ENCODE measurements around the gene ZIC5.

Gene ZIC5

DNA sequence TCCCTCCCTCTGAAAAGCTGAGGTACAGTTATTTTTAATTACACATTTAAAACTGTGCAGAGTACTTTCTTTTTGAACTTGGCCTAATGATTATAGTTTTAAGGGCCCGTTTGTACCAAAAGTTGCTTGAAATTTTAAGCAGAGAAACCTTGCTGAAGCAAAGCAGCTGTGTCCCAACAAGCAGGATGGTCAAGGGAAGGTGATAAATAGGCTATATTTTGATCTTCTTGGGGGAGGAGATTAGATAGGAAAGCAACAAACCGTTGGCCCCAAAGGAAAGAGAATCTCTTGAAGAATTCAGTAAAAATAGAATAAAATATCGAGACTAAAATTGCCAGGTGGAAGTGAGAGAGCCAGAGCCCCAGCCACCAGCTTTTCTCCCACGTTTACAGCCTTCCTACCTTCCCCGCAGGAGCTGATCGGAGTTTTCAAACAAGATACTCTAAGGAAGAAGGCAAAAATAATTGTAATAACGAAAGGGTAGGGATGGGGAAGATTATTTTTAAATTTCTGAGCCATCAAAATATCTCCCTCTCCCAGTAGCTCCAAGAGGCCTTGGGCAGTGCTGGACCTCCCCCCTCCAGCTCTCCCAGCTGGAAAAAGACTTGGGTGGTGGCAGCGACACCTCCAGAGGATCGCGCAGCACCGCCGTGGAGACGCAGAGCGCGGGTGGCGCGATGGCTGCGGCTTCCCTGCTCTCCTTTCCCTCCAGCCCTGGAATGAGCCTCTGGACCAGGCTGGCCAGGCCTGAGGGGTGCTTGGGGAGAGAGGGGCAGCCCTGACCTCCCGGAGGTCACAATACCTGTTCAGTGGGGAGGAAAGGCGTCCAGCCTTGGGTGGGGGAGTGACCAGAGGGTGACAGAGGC, 15.8 kb upstream of the ZIC5 start:
- DNase-seq = no peak

- DNase-seq = no peak
Measured at GRCh38 chr13:99986741-99987140, 15.2 kb upstream of the ZIC5 start.

DNA sequence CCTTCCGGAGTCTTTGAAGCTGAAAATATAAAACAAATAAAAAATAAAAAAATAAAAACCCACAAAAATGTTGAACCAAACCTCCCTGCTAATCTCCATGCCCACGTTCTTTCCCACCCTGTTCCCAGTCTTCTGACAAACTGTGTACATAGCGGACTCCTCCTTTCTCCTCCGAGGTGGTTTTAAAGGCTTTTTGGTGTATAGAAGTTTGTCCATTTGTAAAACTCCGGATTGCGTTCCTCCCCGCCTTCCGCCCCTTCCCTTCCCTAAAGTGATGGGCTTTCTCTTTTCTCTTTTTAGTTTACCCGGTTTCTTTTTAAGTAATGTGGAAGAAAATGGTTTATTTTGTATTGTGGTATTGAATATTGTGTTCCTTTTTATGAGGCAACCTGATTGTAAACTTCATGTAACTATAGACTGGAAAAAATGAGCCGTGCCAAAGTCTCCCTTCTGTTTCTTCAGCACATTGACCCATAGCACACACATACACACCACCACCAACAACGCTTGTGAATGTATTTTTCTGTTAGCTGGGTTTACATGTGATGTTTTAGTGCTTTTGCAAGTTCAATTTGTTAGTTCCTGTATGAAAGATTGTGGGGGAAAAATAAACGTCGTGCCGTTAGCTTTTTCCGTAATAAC, 14.4 kb upstream of the ZIC5 start:
- DNase-seq = no peak

- DNase-seq = no peak
Measured at GRCh38 chr13:99985241-99985874, 13.8 kb upstream of the ZIC5 start.

- no peak for DNase-seq
Measured at GRCh38 chr13:99984461-99985240, 13.1 kb upstream of the ZIC5 start.

DNA sequence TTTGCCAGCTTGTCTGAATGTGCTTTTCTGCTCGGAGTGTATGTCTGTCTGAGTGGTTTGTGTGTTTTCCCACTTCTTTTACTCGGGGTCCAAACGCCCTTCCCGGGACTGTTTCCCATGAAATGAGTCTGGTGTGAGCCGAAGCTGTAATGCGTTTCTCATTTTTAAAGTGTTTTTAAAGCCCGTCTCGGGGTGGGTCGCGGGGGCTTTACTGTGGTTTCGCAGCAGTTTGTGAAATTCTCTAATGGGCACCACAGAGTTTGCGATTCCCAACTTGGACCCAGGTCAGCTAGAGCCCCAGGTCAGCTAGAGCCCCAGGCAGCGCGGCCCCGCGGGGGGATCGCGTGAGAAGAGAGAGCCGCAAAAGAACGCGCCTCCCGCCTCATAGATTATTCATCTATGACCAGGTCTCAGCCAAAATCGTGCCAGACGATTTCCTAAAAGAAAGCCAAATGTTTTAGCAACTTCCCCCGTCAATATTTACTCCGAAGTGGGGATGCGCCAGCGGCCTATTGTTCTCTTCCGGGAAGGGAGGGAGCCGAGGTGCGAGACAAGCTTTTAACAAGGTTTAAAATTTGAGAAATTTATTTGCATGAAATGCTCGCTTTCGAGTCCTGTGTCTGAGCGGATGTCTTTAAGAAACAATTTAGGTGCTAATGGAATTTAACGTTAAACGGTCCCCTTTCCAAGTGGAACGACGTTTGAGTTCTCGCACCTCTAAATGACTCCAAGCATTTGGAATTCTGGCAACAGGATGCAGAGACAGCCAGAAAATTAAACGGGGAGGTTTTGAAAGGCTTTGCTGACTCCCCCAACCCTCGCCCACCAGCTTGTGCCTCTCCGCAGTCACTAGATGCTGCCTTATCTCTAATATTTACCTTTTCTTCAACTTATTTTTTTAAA, 12.2 kb upstream of the ZIC5 start:
- no peak for DNase-seq

DNA sequence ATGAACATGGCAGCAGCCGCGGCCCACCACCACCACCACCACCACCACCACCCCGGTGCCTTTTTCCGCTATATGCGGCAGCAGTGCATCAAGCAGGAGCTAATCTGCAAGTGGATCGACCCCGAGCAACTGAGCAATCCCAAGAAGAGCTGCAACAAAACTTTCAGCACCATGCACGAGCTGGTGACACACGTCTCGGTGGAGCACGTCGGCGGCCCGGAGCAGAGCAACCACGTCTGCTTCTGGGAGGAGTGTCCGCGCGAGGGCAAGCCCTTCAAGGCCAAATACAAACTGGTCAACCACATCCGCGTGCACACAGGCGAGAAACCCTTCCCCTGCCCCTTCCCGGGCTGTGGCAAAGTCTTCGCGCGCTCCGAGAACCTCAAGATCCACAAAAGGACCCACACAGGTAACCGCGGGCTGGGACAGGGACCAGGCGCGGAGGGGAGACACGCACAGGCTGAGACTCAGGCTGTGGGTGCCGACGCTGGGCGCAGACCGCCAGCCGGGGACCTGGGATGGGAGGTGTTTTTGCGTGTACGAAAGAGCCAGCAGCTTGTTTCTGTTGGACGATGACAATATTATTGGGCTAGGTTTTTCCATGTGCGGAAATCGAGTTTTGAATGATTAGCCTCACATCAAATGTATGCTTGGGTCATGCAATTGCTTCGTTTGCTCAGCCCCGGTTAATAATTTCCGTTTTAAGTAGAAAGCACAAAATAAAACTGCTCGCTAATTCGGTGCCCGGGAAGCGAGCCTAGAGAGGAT, 11.3 kb upstream of the ZIC5 start:
- DNase-seq = no peak

DNA sequence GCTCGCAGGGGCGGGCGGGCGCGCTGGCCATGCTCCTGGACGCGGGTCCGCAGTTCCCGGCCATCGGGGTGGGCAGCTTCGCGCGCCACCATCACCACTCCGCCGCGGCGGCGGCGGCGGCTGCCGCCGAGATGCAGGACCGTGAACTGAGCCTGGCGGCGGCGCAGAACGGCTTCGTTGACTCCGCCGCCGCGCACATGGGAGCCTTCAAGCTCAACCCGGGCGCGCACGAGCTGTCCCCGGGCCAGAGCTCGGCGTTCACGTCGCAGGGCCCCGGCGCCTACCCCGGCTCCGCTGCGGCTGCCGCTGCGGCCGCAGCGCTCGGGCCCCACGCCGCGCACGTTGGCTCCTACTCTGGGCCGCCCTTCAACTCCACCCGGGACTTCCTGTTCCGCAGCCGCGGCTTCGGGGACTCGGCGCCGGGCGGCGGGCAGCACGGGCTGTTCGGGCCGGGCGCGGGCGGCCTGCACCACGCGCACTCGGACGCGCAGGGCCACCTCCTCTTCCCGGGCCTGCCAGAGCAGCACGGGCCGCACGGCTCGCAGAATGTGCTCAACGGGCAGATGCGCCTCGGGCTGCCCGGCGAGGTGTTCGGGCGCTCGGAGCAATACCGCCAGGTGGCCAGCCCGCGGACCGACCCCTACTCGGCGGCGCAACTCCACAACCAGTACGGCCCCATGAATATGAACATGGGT, 10.6 kb upstream of the ZIC5 start:
- no peak for DNase-seq

- DNase-seq = no peak
Measured at GRCh38 chr13:99981735-99982035, 10.1 kb upstream of the ZIC5 start, which contains the start of gene ZIC2. Gene ZIC2 (plus strand): TSS chr13:99981784. CDS start chr13:99982065, 281 bp downstream.

DNA sequence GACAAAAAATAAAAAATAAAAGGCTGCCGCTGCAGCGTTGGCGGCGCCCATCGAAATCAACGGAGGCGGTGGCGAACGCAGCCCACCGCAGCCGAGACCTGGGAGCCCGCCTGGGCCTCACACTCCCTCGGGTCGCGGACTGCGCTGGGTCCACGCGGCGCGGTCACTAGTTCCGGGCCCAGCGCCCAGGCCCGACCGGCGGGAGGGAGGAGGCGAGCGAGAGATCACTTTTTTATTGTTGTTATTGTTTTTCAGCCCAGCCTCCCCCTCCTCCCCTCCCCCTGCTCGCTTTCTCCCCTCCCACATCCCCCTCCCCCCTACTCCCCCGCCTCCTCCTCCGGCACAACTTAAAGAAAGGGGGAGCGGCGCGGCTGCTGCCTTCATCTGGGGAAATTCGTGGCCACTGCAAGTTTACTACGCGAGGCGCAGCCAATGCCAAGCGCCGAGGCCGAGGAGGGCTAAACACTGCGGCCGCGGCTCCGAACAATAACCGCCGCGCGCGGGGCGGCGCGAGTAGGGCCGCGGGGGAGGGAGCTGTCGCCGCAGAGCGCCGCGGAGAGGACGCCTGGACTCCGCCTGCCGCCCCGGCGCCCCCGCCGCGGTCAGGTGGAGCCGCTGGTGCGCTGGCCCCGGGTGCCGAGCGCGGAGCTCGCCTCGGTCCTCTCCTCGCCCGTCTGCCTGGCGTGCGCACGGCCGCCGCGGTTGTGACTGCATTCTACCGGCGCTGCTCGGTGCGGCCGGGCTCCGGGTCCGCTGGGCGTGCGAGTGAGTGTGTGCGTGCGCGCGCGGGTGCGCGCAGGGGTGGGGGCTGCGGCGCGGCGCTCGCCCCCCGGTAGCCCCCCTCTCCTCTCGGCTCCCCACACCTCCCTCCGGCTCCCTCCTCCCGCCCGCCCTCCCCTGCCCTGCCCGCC, 9.5 kb upstream of the ZIC5 start:
- peak; percentile 40 for DNase-seq

DNA sequence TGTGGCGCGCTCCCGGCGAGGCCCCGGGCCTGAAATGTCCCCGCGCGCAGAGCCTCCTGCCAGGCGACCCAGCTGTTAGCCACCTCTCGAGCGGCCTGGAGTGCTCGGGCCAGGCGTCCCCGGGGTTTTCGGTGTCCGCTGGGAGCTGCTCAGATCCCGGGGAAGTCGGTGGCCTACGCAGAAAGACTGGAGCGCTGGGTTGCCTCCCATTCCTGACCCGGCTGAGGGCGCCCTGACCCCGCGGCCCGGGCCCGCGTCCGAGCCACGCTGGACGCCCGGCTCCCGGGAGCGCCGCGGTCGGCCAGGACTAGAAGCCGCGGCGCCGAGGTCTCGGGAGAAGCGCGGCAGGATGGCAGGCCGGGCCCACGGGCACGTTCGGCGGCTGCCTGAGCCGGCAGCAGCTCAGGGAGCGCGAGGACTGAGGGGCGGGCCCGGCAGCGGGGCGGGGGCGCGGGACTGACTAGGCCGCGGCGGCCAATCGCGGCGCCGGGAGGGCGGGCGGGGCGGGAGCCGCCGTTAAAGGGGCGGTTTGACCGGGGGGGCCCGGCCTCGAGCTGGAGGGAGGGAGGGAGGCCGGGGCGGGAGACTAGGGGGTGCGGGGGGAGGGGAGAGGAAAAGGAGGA, 8.7 kb upstream of the ZIC5 start:
- DNase-seq = peak; percentile 47

DNA sequence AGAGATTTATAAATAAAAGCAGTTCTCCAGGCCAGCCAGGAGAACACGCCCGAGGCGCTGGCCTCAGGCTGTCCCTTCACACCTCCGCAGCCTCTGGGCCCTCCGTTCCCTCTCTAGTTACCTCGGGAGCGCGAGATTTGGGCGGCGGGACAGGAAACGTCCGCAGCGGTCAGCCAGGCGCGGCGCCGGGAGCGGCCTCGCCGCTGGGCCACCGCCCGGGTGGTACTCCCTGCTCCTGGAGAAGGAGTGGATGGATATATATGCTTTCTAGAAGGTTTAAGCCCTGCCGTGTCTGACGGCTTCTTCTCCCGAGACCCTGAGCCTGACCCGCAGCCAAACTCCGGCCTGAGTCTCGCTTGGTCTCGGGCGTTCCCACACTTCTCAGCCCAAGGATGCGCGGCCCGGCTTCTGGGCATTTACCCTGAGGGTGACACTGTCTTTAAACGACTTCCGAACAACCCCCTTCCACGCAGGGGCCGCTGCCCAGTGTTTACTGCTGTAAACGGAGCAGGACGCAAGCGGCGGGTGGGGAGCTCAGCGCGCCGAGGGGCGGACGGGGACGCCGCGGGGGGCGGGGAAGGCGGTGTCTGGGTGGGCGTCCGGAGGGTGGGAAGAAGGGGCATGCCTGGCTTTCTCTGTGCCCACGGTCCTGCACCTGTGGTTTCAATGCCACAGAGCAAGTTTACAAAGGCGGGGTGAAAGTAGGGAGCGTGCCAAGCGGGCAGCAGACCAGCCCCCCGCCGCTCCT, 8.1 kb upstream of the ZIC5 start:
- no peak for DNase-seq

GRCh38 chr13:99978799-99979452, 7.4 kb upstream of the ZIC5 start:
- DNase-seq = no peak

GRCh38 chr13:99977912-99978798, 6.6 kb upstream of the ZIC5 start:
- no peak for DNase-seq

DNA sequence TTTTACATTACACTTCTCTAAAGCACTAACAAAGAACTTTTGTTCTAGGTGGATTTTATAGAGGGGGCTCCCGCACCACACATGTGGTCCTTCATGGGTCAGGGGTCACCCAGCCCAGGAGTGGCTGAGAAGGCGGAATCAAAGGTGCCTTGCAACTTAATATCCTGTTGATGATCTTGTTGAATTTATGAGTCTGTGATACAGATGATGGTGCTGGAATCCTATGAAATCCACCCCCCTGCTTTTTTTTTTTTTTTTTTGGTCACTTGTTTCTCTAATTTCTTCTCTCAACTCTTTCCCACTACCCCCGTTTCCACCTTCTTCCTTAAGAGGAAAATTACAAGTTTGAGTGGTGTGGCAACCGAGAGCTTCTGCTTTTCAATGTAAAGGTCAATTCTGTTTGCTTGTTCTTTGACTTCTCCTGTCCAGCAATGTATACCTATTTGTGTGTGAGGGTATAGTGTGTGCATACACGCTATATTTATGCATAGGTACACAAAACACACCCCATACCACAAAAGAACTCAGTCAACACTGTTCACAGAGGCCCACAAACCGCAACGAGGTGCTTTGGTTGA, 5.9 kb upstream of the ZIC5 start:
- no peak for DNase-seq

DNA sequence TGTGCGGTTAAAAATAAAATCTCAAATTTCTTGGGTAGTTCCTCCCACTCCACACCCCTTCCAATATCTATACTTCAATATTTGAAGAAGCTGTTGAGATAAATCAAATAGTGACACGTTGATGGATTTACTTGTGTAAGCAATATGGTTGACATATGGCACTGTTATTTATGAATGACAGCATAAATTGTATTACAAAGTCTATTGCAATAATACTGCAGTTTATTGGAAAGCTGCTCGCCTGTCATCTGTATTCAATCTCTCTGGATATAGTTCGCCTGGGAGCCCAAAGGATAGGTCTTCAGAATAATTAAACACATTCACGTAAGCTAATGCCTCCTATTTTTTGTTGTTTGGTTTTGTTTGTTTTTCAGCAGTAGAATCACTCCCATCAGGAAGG, 5.0 kb upstream of the ZIC5 start:
- no peak for DNase-seq

Data from activated CD4-positive, alpha-beta T cell treated with anti-CD3 and anti-CD28 coated beads, Interleukin-2, Interleukin-6, amounts not matched to agents 100 ng/mL and 50 ng/mL, durations not matched to agents 16 hours and 8 hours (primary cell).